DMS 273 treated with DMSO at 0.1 percent for 48 hours (cell line): ENCODE results near the gene FBXO8.

Experiments
- DNase-seq: peaks from one replicate; lab custom pipeline; 2025; lab: John Stamatoyannopoulos, UW

The FBXO8 gene

GRCh38 chr4:174207367-174207766 is 76.1 kb downstream of the FBXO8 start:
- no peak for DNase-seq

GRCh38 chr4:174204164-174204831 is 79.2 kb downstream of the FBXO8 start:
- no peak for DNase-seq

DNA sequence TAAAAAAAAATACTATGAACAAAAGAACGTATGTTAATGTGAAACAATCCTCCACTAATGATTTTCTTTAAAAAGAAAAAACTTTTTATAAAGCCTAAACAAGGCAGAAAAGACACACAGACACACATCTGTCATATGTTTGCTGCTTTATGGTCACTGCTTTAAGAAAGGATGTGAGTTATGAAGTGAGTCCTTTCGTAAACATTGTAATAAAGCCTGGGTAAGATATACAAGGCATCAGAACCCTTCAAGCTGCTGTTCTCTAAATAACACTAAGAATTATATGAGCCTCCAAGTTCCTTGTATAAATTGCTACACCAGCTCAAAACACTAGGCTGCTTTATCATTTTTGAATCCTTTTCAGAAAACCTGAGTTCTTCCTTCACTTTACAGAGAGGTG is 81.6 kb downstream of the FBXO8 start:
- DNase-seq, result no peak

- DNase-seq, result no peak
Observed at GRCh38 chr4:174199735-174200134, 83.7 kb downstream of the FBXO8 start.

- DNase-seq, result no peak
Observed at GRCh38 chr4:174198828-174199227, 84.6 kb downstream of the FBXO8 start.

DNA sequence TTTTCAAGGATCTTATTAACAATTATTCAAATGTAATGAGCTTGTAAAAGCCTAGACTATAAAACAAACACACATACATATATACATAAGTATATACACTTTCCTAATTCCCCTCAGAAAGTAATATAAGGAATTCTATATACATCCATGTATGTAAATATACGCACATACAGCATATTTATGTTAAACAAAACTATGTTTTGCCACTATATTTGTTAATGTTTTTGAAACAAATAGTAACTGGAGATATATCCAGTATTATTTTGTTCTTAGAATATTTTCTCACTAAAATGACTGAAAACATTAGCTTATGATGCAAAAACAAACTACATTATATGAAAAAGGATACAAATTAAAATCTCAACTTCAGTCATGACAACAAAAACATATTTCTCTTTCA is 85.1 kb downstream of the FBXO8 start:
- DNase-seq, result no peak

- DNase-seq, result no peak
Observed at GRCh38 chr4:174193438-174194374, 89.8 kb downstream of the FBXO8 start.

DNA sequence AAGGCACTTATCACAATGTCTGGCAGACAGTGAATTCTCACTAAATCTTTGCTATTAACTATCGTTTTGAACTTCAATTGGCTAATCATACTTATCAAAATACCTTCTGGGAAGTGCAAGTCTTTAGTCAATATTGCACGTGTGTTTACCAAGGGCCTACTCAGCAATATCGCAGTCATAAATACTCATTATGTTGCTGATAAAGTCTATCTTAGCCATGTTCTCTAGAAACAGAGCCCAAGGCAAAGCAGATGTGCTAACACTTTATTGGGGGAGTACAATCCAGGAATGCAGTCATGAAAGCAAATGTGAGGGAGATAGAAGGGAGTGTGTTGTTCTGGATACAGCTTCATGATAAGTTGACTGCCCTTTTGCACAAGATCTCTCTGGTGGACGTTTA is 90.5 kb downstream of the FBXO8 start:
- no peak for DNase-seq

- no peak for DNase-seq
Observed at GRCh38 chr4:174190832-174191500, 92.5 kb downstream of the FBXO8 start.

DNA sequence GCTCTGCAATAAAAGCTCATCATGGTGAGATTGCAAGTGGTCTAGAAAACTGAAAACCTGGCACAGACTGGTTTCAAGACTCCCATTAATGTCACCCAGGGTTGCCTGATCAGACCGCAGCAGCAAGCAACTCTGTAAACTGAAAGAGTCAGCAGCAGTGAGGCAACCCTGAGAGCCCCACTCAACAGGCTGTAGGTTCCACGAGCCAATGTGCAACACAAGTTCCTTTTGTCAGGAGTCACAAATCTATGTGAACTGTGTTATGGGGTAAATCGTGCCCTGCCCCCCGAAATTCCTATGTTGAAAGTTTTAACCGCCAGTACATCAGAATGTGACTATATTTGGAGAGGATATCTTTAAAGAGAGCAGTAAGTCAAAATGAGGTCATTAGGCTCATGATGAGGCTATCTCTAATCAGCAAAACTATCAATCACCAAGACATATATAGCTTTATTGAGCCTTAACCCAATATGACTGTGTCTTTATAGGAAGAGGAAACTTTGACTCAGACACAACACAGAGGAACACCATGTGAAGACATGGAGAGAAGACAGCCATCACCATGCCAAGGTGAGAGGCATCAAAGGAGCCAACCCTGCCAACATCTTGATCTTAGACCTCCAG is 94.0 kb downstream of the FBXO8 start:
- no peak for DNase-seq
